Measurements from ENCODE around the gene DUSP6. TPM values are rescaled to one million over a fixed set of nuclear protein-coding genes. Genes with fewer than 3 reads are reported as not detected.

DUSP6 gene
- total and polyA plus RNA-seq, 9 of the 15 experiments (the other 6 are each of a cell fraction or from before 2014, with no cell fraction given): 0.04 to 0.60 (median 0.08) TPM; not detected in 2

- peak in 1 of 2 experiments; percentile 36; a peak in 1 of 4 replicates for TF ChIP-seq NONO (IDR thresholded peaks at IDR 0.05; ENCODE audit: low read depth in 2 of 2, low read length in 1 of 2)
- TF ChIP-seq FIP1L1 (IDR thresholded peaks at IDR 0.05; ENCODE audit: low read depth, low read length, poor library complexity, severe bottlenecking): no peak
- TF ChIP-seq KLF6 (CRISPR knock-in tag; IDR thresholded peaks at IDR 0.05; ENCODE audit: borderline replicate concordance): peak; percentile 6; the same call in 1 of the 2 replicates
- TF ChIP-seq FOSL1 (tag; conservative IDR thresholded peaks at IDR 0.05): peak; percentile 79
- TF ChIP-seq TAF9B (IDR thresholded peaks at IDR 0.05; ENCODE audit: partially characterized antibody): peak; percentile 52
- peak; percentile 81 to 82; a peak in 2 of 4 replicates for TF ChIP-seq ARNT (IDR thresholded peaks at IDR 0.05)
- TF ChIP-seq CHD2 (IDR thresholded peaks at IDR 0.05; ENCODE audit: low read depth, low read length): no peak
- peak; percentile 91; the same call in 1 of the 2 replicates for TF ChIP-seq CC2D1A (IDR thresholded peaks at IDR 0.05)
- peak; percentile 55; the same call in 1 of the 2 replicates for TF ChIP-seq NBN (IDR thresholded peaks at IDR 0.05; ENCODE audit: low read depth)
- peak; percentile 28; the same call in 1 of the 2 replicates for TF ChIP-seq MAFK (IDR thresholded peaks at IDR 0.05; ENCODE audit: low read length)
- TF ChIP-seq THAP12 (CRISPR knock-in tag; IDR thresholded peaks at IDR 0.05): no peak
- peak; percentile 97 for TF ChIP-seq TCF3 (CRISPR knock-in tag; IDR thresholded peaks at IDR 0.05)
- TF ChIP-seq ZBTB11 (CRISPR knock-in tag; IDR thresholded peaks at IDR 0.05): peak in 1 of 3 experiments; percentile 66; a peak in 1 of 6 replicates
- peak in 1 of 2 experiments; percentile 86; a peak in 2 of 4 replicates for TF ChIP-seq ZMIZ1 (IDR thresholded peaks at IDR 0.05; ENCODE audit: low read depth in 2 of 2, low read length in 2 of 2)
- peak; percentile 88 for TF ChIP-seq POLR2AphosphoS5 (IDR thresholded peaks at IDR 0.05; ENCODE audit: control insufficient read depth, insufficient read depth, low read depth, low read length)
- peak; percentile 89 for TF ChIP-seq NFIC (IDR thresholded peaks at IDR 0.05)
Observed at GRCh38 chr12:89393551-89394121, 41.3 kb upstream of the DUSP6 start (continued).

Measured in K562 (cell line).